GM12878 (cell line): ENCODE measurements around the gene MFAP4. TPM values are rescaled to one million over a fixed set of nuclear protein-coding genes. Genes with fewer than 3 reads are reported as not detected.

Experiments used
- ATAC-seq: fragments of 200-7000 bp; cut with Tn5 transposase; 3 replicates; pipeline ENCODE4 v1.9.1; 2020; ENCODE audit warnings: mild to moderate bottlenecking, moderate library complexity
- BruUV-seq: library from RNA; stranded (reverse); fragments of 400-500 nt; replicated peaks from 2 replicates; lab custom pipeline; 2021; lab: Mats Ljungman, UMichigan
- CTCF ChIA-PET: fragments of 300-600 bp; sonication (Branson Sonifier 250); formaldehyde crosslinking; extraction: SDS; loops from one replicate; lab custom pipeline; 2021; ENCODE audit warnings: inconsistent platforms; lab: Yijun Ruan, JAX
- POLR2A ChIA-PET: fragments of 350-600 bp; formaldehyde crosslinking; extraction: SDS; loops from one replicate; lab custom pipeline; 2021; ENCODE audit warnings: inconsistent platforms; lab: Charles Lee
- RAD21 ChIA-PET: fragments of 300-600 bp; sonication (Branson Sonifier 250); formaldehyde crosslinking; loops from one replicate; lab custom pipeline; 2023; ENCODE audit warnings: antibody characterized with exemption; ENCODE audit not compliant: unreplicated experiment; lab: Charles Lee
- SMC1A ChIA-PET: fragments of 300-600 bp; sonication (Branson Sonifier 250); formaldehyde crosslinking; loops from one replicate; lab custom pipeline; 2023; ENCODE audit not compliant: unreplicated experiment, uncharacterized antibody; lab: Charles Lee
- DNase-seq: peaks from one replicate; pipeline ENCODE4 v3.0.0-alpha.2; 2011; ENCODE audit warnings: low read depth, low spot score
- FAIRE-seq: peaks from 3 replicates; lab custom pipeline; 2011; peaks lifted over from hg19 to GRCh38; lab: Jason Lieb, UNC
- H2AFZ ChIP-seq: 2 replicates; pipeline ENCODE4 v1.6.0; 2011; ENCODE audit warnings: low read depth, low read length, control low read depth; ENCODE audit not compliant: control insufficient read depth
- H3K27ac ChIP-seq: 2 replicates; pipeline ENCODE4 v1.5.1; 2011; ENCODE audit warnings: control low read depth; ENCODE audit not compliant: control insufficient read depth, insufficient read depth
- H3K27me3 ChIP-seq, 2 experiments: replicated peaks in 1 of 2; 2 replicates each; pipeline versions ENCODE4 v1.6.0 to v1.6.1; 2011; ENCODE audit warnings: low read length in 1 of 2; ENCODE audit not compliant: control insufficient read depth in 2 of 2, insufficient read depth in 2 of 2
- H3K36me3 ChIP-seq, 2 experiments: 2 replicates each; pipeline ENCODE4 v1.5.1; 2011; ENCODE audit warnings: low read length in 1 of 2; ENCODE audit not compliant: control insufficient read depth in 2 of 2, insufficient read depth in 2 of 2
- H3K4me1 ChIP-seq: 2 replicates; pipeline ENCODE4 v1.6.1; 2011; ENCODE audit warnings: mild to moderate bottlenecking, low read length, moderate library complexity, mixed read lengths; ENCODE audit not compliant: control insufficient read depth, insufficient read depth
- H3K4me2 ChIP-seq: 2 replicates; pipeline ENCODE4 v1.6.0; 2011; ENCODE audit warnings: control low read depth; ENCODE audit not compliant: control insufficient read depth, insufficient read depth
- H3K4me3 ChIP-seq: fragments of 200-600 bp; sonication (generic); 2 replicates; pipeline ENCODE4 v1.5.1; 2016
- H3K79me2 ChIP-seq: 2 replicates; pipeline ENCODE4 v1.6.0; 2011; ENCODE audit warnings: low read length; ENCODE audit not compliant: control insufficient read depth, insufficient read depth
- H3K9ac ChIP-seq: 2 replicates; pipeline ENCODE4 v1.8.0; 2011; ENCODE audit warnings: low read length, control low read depth, mixed read lengths; ENCODE audit not compliant: control insufficient read depth, insufficient read depth
- H3K9me3 ChIP-seq: replicated peaks from 3 replicates; pipeline ENCODE4 v1.5.1; 2011; ENCODE audit warnings: mild to moderate bottlenecking, low read length; ENCODE audit not compliant: control insufficient read depth, insufficient read depth
- H4K20me1 ChIP-seq: 2 replicates; pipeline ENCODE4 v1.6.0; 2011; ENCODE audit not compliant: control insufficient read depth, insufficient read depth
- EED ChIP-seq: sonication (generic); IDR thresholded peaks from 2 replicates; pipeline ENCODE4 v1.6.1; 2016; ENCODE audit warnings: antibody characterized with exemption, low read depth
- MLLT1 ChIP-seq: fragments of 450-650 bp; IDR thresholded peaks from 2 replicates; pipeline ENCODE4 v1.6.1; 2016; ENCODE audit warnings: mild to moderate bottlenecking
- NR2C2 ChIP-seq: IDR thresholded peaks from 2 replicates; pipeline ENCODE4 v1.6.1; 2011; ENCODE audit warnings: borderline replicate concordance, low read depth; ENCODE audit not compliant: control insufficient read depth, insufficient read length
- SMAD1 ChIP-seq: fragments of 450-650 bp; IDR thresholded peaks from 2 replicates; pipeline ENCODE4 v1.6.1; 2018; ENCODE audit warnings: mild to moderate bottlenecking, low read depth; ENCODE audit not compliant: partially characterized antibody
- SUZ12 ChIP-seq: fragments of 200-600 bp; sonication (generic); IDR thresholded peaks from one replicate; pipeline ENCODE4 v1.6.1; 2018; ENCODE audit warnings: antibody characterized with exemption, mild to moderate bottlenecking; ENCODE audit not compliant: unreplicated experiment
- WRNIP1 ChIP-seq: IDR thresholded peaks from 2 replicates; pipeline ENCODE4 v1.6.1; 2011; ENCODE audit warnings: low read depth, low read length, improper control_type of control experiment, borderline replicate concordance
- WGBS: methylation state at CpG from one replicate; pipeline ENCODE4 v1.1.6; 2016; ENCODE audit warnings: low lambda C conversion rate; ENCODE audit not compliant: insufficient replicate concordance, insufficient coverage; ENCODE audit errors: missing lambda C conversion rate; 5-methylcytosine and 5-hydroxymethylcytosine counted together
- in situ Hi-C: fragments of 300-500 bp; cut with MboI; formaldehyde crosslinking; loops from 9 replicates; pipeline ENCODE4 v1.14.3; 2018; ENCODE audit warnings: mixed read lengths
- intact Hi-C: fragments of 100-400 bp; cut with micrococcal nuclease; formaldehyde crosslinking; loops from one replicate; pipeline ENCODE4 v1.14.2; 2022; ENCODE audit not compliant: unreplicated experiment
- polyA plus RNA-seq, 11 experiments: library from polyadenylated mRNA; depleted of rRNA in 4 of 11; unstranded in 6 of 11; stranded (reverse) in 5 of 11; fragments of >200 nt; fragmentation: Nextera tagmentation in 4 of 11; fragmentation: Illumina TruSeq in 1 of 11; extraction: Ambion mirVana in 4 of 11; extraction: Trizol in 1 of 11; gene quantifications; 1 replicate in 1 of 11; 2 replicates in 10 of 11; pipeline versions ENCODE4 v1.2.1 to v1.2.3, GENCODE V29; 2011 to 2016; ENCODE audit warnings: inconsistent platforms in 2 of 11, missing spikeins in 2 of 11, low read depth in 1 of 11
- total RNA-seq, 4 experiments: library from RNA; depleted of rRNA in 3 of 4; stranded (reverse); fragments of >200 nt in 3 of 4; fragmentation: Illumina TruSeq in 1 of 4; extraction: Trizol in 1 of 4; gene quantifications; 2 replicates each; pipeline versions ENCODE4 v1.2.1 to v1.2.3, GENCODE V29; 2013 to 2021

MFAP4 gene
- total and polyA plus RNA-seq, 10 of the 15 experiments (the other 5 are each of a cell fraction or from before 2014, with no cell fraction given): 0.08 to 0.28 (median 0.09) TPM; not detected in 7

GRCh38 chr17:19363460-19364035, 23.4 kb downstream of the MFAP4 start:
- Histone ChIP-seq H3K27me3 (no peaks in the 10 kb centered on the region; a peak in 2 of 4 replicates), H3K27ac (no peak overlapping the region), H3K36me3 (no peaks in the 10 kb centered on the region), H3K9ac (no peak overlapping the region), H2AFZ (no peak overlapping the region), H3K79me2 (no peaks in the 10 kb centered on the region), H4K20me1 (no peaks in the 10 kb centered on the region), H3K4me3 (no peak overlapping the region), H3K4me1 (peaks cover 7% of the 10 kb centered on the region), H3K9me3 (no peaks in the 10 kb centered on the region), H3K4me2 (no peak overlapping the region)
- FAIRE-seq (no peak), DNase-seq (no peak), ATAC-seq (no peak)
- no peak for TF ChIP-seq SMAD1
- no peak for TF ChIP-seq WRNIP1
- no peak for TF ChIP-seq MLLT1
- TF ChIP-seq SUZ12: no peak
- TF ChIP-seq EED: no peak
- no peak for TF ChIP-seq NR2C2
- ChIA-PET SMC1A (interaction anchor here (0.7 to 2.2 kb wide), 8 partner anchors 8 to 402 kb away, joined by 3 to 10 read pairs (median 4); partner anchors contain the start of gene MAPK7), CTCF (interaction anchor here (0.7 to 4.6 kb wide), 31 partner anchors 9 to 404 kb away, joined by 3 to 66 read pairs (median 5); partner anchors contain the start of gene MAPK7), POLR2A (interaction anchor here (1.1 kb wide), 1 partner anchor 84 kb away, joined by 3 read pairs; no protein-coding TSS in a partner anchor), RAD21 (interaction anchor here (0.8 to 4.4 kb wide), 9 partner anchors 9 to 284 kb away, joined by 3 to 35 read pairs (median 5); partner anchors contain the start of gene MAPK7)
- no TSS peak for BruUV-seq
- intact Hi-C loops: loop anchor here (1.0 to 10.0 kb wide), 4 partner anchors 106 to 403 kb away; partner anchors contain the start of gene ALDH3A2
- WGBS: 31% methylated on average over 6 of the region's 6 CpGs
- in situ Hi-C loops: loop anchor here (5.0 kb wide), 1 partner anchor 84 kb away; no protein-coding TSS in a partner anchor
